ENCODE results near the gene CATSPER3.

Gene CATSPER3

DNA sequence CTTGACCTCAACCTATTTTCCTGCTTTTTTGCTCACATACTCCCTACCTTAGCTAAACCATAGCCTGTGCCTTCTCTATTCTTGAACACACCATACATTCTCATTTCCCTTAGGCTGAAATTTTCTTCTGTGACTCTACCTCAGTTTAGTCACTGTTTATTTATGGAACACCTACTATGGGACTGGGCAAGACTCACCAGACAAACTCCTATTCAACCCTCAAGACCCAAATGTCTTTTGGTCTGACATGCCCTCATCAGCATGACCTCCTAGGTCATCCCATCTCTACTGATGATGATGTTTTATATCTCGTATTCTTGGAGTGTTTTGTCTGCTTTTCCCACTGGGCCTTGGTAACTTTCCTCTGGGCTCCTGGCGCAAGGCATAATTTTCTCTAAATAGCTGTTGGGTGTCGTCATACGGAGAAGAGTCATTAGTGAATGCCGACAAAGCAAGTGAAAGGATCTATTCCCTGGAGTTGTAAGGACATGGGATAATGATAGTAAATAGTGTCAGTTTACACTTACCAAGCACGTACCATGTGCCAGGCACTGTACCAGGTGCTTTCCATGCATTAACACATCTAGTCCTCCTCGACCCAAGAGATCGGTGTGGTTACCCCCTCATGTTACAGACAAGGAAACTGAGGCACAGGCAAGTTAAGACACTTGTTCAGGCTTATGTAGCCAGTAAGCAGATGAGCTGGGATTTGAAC, 88.8 kb downstream of the CATSPER3 start:
- H3K27ac ChIP-seq: no peak overlapping the region
- no peak for DNase-seq (ENCODE audit: low read depth, low spot score)

DNA sequence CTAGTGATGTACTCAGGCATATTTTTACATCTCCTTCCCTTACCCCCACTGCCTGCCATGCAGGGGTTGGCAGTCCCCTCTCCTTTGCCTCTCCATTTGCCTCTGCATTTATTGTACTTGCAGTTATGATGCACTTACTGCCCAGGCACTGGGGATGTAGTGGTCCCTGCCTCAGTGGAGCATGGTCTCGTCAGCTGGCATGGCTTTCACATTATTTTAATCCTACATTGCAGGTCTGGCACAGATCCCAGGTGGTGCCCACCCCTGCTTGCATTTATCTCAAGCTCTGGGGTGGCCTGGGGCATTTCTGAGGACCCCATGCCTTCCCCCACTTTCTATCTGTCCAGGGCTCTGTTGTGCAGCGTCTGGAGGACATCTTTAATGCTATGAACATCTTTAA, 89.5 kb downstream of the CATSPER3 start:
- DNase-seq (ENCODE audit: low read depth, low spot score): no peak
- H3K27ac ChIP-seq: no peak overlapping the region

DNA sequence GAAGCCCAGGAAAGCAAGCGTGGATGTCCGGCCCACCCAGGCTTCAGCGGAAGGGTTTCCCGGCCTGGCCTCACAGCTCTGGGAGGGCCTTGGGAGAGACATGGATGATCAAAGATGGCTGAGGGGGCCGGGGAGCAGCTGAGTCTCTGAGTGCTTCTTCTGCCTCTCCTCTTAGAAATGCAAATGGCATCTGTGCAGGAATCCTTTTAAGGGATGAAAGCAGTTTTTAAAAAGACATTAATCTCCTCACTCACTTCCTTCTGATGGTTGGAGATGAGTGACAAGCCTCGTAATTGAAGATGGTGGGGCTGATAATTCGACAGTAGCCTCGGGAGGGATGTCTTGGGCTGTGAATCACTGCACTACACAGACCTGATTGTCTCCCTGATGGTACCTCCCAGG, 90.6 kb downstream of the CATSPER3 start:
- no peak for DNase-seq (ENCODE audit: low read depth, low spot score)
- no peak overlapping the region for H3K27ac ChIP-seq

DNA sequence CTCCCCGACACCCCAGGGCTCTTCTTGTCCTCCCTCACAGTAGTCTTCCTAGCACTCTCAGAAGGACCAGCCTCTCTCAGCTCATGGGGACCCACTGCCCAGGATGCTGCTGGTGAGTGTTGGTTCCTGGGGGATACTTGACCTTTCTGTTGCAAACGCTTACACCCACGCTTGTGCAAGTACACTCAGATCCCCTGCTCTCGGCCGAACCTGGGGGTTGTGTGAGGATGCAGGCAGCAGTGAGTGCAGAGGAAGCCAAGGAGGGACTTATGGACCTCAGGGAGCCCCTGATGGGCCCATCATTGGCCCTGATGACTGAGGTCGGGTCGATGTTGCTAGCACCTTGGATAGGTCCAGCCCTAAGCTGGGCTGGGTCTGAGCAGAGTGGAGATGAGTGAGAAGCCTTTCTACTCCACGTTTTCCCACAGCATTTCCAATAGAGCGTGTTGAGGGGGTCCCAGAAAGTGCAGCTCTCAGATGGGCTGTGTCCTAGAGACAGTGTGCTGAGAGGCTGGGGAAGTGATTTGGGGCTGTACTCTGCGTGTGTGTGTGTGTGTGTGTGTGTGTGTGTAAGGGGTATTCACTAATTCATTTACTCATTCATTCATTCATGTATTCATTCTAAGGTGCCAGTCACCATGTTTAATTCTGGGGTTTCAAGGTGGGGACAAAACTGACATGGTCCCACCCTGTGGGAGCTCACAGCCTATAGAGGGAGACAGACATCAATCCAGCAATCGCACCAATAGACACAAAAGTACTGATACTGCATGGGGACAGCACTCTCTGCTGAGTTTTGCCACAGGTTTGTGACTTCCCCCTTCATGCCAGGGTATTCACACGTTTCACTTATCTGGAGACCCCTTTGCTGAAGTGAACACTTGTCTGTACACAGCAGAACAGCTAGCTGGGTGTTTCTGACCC, 91.6 kb downstream of the CATSPER3 start:
- no peak overlapping the region for H3K27ac ChIP-seq
- no peak for DNase-seq (ENCODE audit: low read depth, low spot score)

DNA sequence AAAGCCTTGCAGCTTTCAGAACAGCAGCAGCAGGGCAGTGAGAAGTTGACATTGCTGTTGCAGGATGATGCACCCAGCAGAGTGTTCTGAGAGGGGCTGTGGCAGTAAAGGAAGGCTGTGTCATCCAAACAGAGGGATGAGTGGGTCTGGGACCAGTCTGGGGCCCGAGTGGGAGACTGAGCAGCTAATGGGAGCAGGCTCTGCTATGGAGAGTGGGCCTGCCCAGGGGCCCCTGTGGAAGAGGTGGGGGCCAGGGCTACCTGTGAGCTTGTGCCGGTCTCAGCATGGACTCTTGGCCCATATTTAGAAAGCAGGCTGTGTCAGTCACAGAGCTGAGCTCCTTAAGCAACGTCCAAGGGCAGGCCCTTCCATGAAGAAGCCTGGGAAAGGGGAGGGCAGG, 92.3 kb downstream of the CATSPER3 start:
- DNase-seq (ENCODE audit: low read depth, low spot score): no peak
- H3K27ac ChIP-seq: no peak overlapping the region

GRCh38 chr5:135061001-135061400, 93.3 kb downstream of the CATSPER3 start:
- DNase-seq (ENCODE audit: low read depth, low spot score): no peak
- no peak overlapping the region for H3K27ac ChIP-seq

Measured in epithelial cell of prostate (primary cell).